ENCODE data around the gene MRPS16.
"Not testable (repeated sequence)": the region's sequence is repeated elsewhere in the genome, so short reads cannot be mapped to it uniquely, and the experiment has no call there.

Gene MRPS16

DNA sequence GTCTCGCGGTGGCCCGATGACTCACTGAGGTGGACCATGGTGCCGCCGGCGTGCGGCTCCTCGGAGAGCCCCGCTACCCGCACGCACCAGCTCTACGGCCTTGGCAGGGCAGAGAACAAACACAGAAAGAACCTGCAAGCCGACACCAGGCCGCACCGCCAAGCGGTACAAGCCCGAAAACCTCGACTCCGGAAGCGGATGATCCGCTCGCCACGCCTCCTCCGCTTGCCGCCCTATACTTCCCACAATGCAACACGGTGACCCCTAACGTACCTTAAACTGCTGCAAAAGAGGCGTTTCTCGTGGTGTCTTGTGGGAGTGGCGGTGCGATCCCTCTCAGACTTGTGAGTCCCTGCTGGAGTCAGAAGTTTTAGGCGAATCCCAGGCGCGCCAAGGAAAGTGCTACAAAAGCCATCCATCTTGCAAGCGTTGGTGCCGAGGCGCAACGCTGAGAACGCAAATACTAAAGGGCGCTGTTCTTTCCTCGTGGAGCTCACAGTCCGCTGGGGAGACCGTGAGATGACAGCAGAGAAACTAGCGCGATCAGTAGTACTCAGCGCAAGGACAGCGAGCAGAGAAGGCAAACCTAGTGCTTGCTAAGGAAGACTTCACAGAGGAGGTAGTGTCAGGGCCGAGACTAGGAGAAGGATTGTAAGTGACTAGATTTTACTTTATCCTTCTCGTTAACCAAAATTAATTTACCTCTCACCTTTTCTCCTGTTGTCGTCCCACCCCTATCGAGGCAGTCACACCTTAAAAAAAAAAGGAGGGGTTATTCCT is at the start of gene MRPS16:
Gene MRPS16 (minus strand): TSS at position 200 of the 780 bp plus-strand sequence. CDS start 162 bp downstream, at position 38.
- peak; percentile 91 for DNase-seq

DNA sequence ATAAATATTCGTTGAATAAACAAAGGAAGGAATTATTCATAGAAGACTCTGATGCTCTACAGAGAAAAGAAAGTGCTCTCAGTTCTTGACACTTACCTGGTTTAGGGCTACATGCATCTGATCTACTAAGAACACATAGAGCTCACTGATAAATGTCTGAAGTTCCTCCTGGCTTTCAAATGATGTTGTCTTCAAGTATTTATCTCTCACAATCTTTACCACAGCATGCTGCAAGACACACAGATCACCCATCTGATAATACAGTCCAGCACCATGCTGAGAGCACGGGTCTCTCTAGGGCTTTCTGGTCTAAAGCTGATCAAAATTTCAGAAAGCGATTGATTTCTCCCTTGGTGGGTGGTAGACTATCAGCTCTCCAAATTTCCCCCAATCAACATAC is 44.5 kb upstream of the MRPS16 start:
- no peak for DNase-seq

DNA sequence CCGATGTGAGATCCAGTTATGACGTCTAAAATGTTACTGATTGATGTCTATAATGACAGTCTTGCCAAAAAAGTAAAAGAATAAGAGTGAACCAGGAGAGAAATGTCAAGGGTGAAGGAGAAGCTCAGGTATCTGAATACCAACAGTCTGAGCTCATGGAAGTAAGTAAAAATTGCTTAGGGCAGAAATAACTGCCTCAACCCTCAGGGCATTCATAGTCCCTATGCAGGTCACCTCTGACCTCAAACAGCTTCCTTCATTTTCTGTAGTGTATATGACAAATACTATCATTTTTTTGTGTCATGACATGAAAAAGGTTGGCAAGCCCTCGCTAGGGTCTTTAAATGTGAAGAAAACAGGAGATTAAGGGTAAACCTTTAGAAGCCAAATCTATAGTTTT is 41.0 kb upstream of the MRPS16 start:
- no peak for DNase-seq

DNA sequence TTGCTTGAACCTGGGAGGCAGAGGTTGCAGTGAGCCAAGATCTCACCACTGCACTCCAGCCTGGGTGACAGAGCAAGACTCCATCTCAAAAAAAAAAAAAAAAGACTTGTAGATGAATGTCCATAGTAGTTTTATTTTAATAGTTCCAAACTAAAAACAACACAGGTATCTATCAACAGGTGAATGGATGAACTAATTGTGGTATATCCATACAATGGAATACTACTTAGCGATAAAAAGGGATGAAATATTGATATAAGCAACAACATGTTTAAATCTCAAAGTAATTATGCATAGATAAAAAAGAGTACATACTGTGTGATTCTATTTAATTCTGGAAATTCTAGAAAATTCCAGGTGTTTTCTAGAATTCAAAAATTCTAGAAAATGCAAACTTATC is 37.5 kb upstream of the MRPS16 start:
- DNase-seq = no peak

DNA sequence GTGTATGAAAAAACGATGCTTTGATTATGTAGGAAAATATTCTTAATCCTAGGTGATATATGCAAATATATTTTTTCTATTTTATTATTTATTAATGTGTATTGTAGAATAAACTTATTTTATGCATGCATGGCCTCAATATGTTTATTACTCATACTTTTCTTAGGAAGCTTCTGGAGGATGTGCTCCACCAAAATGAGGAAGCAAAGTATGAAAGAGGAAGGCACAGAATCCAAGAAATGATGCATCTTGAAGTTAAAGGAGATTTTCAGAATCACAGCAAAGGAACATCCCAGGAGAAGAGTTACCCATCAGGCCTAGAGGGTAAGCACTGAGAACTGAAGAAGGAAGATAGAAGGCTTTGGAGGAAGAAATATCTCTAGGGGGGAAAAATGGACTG is 35.0 kb upstream of the MRPS16 start:
- DNase-seq = no peak

DNA sequence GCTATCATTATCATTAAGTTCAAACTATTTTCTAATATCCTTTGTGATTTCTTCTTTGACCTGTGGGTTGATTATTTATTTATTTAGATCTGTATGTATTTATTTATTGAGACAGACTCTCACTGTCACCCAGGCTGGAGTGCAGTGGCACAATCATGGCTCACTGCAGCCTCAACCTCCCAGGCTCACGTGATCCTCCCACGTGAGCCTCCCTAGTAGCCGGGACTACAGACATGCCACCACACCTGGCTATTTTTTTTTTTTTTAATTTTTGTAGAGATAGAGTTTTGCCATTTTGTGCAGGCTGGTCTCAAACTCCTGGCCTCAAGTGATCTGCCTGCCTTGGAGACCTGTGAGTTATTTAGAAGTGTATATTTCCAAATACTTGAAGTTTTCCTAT is 28.7 kb upstream of the MRPS16 start:
- no peak for DNase-seq

DNA sequence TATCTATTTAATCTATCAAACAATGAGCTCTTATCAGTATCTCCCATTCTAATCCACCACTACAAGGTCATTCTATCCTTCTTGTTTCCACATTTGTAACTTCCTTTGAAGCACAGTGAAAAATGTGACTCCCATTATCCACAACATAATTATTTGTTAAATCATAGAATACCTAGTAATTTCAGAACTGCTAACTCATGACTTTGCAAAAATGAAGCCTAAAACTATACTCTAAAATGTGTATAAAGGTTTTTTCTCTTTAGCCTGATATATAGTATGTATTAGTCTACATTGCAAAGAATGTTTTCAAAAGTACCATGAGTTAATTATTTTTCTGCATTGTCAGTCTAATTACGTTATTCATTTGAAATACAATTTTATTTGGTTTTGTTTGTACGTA is 12.0 kb upstream of the MRPS16 start:
- DNase-seq = no peak

DNA sequence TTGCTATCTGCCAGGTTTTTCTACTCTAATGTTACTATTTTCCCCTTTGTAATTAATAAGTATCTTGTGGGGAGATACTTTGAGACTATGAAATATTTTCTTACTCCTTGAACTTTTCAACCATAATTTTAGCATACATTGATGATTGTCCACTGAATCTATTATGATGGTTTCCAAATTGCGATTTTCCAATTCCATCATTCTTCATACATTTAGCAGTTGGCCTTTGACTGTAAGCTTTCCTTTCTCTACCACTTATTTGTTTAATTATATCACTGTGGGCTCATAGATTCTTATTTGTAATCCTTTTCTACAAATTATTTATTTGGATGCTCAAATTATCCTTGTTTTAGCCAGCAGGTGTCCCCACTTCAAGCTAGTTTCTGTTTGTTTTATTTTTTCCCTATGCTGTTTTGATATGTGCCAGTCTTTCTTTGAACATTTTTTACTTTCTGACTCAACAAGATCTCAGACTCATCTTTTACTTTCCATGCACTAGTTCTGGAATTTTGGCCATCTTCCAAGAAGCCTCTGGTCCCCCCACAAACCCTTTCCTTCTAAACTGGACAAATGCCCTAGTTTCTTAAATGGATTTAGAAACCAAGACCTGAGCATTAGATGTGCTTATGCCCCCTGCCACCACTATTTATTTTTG is 11.4 kb upstream of the MRPS16 start:
- DNase-seq = no peak

DNA sequence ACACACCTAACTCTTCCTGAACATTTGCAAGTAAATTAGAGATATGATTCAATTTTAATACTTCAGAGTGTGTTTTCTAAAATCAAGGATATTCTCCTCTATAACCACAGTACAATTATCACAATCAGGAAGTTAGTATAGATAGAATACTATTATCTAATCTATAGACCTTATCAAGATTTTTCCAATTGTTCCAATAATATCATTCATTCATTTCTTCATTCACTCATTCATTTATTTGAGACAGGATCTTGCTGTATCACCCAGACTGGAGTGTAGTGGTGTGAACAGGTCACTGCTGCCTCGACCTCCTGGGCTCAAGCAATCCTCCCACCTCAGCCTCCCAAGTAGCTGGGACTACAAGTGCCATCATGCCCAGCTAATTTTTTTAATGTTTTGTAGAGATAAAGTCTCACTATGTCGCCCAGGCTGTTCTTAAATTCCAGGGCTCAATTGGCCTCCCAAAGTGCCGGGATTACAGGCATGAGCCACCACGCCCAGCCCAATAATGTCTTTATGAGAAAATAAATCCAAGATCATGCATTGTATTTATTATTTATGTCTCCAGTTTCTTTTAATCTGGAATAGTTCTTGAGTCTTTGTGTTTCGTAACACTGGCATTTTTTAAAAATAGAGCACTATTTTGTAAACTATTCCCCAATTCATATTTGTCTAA is 10.6 kb upstream of the MRPS16 start:
- DNase-seq = no peak

DNA sequence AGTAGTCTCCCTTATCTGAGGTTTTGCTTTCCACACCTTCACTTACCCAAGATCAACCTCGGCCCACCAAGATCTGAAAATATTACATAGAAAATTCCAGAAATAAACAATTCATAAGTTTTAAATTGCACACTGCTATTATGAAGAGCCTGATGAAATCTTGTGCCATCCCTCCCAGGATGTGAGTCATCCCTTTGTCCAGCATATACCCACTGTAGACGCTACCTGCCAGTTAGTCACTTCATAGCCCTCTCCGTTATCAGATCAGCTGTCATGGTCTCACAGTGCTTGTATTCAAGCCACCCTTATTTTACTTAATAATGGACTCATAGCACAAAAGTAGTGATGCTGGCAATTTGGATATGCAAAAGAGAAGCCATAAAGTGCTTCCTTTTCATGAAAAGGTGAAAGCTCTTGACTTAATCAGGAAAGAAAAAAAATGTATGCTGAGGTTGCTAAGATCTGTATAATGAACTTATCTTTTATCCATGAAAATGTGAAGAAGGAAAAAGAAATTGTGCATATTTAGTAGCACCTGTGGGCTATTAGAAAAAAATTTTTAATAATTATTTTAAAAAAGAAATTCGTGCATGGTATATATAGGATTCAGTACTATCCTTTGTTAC is 9.8 kb upstream of the MRPS16 start:
- DNase-seq = no peak

DNA sequence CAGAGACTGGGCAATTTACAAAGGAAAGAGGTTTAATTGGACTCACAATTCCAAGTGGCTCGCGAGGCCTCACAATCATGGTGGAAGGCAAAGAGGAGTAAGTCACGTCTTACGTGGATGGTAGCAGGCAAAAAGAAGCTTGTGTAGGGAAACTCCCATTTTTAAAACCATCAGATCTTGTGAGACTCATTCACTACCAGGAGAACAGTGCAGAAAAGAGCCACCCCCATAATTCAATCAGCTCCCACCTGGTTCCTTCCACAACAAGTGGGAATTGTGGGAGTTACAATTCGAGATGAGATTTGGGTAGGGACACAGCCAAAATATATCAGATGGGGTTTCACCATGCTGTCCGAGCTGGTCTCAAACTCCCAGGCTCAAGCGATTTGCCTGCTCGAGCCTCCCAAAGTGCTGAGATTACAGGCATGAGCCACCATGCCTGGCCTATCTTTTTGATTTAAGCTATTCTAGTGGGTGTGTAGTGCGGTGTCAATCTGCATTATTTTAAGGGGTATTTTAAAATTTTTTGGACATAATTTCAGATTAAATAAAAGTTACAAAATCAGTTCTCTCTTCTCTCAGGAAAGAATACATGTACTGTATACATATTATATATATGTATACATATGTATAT is 9.0 kb upstream of the MRPS16 start:
- no peak for DNase-seq

DNA sequence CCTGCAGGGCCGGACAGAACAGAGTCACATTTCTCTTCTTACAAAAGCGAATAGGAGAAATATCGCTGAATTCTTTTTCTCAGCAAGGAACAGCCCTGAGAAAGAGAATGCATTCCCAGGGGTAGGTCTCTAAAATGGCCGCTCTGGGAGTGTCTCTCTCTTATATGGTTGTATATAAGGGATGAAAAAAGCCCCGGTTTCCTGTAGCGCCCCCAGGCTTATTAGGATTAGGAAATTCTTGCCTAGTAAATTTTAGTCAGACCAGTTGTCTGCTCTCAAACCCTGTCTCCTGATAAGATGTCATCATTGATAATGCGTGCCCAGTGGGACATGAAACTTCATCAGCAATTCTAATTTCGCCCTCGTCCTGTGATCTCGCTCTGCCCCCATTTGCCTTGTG is 6.2 kb upstream of the MRPS16 start:
- DNase-seq = not testable (repeated sequence)

DNA sequence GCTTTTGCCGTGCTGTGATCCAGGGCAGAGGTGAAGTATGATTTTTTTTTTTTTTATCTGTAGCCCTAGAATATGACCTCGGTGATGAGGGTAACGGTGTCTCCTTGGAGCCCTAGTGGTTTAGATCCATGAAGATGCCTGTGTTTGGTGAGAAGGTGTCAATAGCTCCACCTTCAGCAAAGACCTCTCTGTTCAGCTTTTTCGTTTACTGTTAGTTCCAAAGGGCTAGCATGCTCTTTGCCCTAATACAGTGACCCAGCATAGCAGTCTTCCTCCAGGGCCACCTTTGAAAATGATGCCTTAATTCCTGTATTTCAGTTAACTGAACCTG is 746 bp upstream of the MRPS16 start:
- DNase-seq = no peak

DNA sequence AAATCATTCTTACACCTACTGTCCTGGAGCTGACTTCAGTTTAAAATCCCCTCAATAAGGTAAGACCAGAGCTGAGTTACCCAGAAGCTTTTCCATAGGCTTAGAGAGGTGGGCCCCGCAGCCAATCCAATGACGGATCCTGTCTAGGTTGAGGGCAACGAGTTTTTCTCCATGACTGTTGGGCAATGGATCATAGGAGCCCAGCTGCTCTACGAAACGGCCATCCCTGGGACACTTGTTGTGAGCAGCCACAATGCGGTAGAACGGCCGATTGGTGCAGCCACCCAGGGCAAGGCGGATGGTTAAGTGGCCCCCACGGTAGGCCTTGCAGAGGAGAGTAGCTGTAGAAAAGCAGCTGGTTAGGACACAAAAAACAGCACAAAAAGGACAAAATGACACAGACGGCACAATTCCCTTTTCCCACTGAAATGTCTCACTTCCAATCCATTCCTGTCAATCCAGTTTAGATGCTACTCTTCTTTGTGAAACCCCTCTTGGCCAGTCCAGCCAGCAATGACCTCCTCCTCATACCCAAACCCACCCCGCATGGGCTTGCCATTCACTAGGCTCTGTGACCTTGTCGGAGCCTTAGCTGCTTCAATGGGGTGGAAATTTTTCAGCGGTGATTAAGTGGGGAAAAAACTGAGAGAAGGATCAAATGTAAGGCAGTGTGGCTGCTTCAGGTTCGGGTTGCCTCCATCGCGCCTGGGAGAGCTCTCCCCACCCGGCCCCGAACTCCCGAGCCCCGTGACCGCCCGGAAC is 580 bp downstream of the MRPS16 start:
- DNase-seq = no peak

DNA sequence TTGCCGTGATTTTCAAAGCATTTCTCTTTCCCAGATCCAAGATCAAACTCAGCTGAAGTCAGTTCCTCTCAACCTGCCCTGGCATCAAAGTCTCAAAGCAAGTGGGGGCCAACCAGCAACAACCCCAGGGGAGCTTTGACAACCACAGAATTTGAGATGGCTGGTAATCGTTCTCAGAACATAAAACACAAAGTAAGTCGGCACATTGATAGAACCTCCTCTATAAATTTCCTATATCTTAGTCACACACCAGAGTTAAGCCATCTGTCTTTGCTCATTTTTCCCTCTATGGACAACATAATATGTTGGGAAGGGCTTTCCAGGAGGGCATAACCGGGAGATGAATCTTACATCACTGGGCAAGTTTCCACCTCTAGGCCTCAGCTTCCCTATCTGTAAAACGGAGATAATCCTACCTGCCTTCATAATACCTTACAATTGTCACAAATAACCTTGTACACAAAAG is 4.2 kb downstream of the MRPS16 start:
- no peak for DNase-seq

DNA sequence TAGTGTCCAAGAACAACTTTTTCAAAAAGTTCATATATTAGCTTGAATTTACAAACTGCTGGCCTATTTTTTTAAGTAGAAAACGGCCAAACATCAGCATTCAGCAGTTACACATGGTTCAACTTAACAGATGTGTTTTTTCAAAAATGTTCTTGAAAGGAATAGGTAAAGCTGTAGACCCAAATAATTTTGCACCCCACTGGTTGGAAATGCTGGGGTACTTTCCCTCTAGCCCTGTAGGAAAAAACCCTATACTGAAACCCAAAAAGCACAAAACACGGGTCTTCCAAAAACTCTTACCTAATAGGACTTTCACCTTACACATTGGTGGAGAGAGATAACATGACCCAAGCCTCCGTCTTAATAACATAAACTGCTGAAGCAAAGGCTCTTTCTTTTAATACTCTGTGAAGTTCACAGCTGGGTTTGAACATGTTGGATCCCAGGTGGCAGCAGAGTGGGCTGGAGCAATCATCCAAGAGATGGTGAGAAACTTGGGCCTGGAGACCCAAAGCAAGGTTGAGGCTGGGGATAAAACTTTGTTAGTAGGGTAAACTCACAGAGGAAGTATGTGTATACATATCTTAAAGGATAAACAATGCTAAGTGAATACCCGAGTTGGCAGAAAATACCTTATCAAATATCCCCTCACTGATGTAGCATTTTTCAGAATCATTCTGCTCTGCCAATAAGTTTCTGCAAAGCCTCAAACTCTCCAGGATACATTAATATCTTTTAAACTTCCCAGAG is 4.8 kb downstream of the MRPS16 start:
- no peak for DNase-seq

DNA sequence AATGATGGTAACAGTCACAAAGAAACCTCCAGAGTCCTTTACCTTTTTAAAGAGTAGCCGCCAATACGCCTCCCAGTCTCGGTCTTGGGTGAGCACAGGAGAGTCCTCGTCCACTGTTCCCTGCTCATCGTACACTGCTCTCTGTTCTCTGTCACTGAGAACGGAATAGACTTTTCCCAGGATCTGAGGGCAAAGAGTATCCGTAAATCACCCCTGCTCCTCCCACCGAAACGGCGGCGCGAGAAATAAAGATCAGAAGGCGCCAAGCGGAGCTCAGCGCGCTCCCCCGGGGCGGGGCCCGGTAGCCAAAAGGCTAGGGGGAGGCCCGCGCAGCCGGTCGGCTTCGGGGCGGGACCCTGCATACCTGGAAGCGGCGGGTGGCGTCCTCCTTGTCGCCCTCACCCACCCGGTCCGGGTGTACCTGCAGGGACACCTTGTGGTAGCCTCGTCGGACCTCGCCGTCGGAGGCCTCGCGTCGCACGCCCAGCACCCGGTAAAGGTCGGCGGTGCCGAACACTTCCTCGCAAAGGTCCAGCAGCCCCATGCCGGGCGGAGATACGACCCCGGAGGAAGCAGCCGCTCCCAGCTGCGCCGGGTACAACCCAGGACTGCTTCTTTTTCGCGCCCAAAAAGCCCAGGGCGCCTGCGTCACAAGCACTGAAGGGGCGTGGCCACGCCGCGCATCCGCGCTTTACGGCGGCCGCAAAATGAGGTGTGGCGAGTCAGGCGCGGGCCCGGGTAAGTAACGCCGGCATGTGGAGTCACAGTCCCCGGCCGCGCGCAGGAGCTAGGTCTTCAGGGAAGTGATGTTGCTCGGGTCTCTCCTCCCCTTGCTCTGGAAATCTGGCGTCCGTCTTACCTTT is 5.6 kb downstream of the MRPS16 start, which contains the start of gene DNAJC9:
Gene DNAJC9 (minus strand): TSS at position 610 of the 863 bp plus-strand sequence. CDS start 66 bp downstream, at position 544.
- peak; percentile 84 for DNase-seq

DNA sequence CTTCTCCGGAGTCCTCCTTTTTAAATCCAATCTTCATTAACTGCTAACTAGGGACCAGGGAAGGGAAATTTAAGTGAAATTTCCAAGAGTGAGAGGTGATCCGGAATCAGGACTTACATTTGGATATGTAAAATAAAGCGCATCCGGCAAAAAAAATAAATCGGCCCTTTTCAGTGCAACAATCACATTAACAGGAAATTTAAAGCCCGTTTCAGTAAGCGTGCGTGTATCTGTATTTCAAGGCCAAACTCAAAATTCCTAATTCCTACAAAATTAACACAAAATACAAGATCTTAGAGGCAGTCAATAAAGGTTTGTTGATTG is 6.2 kb downstream of the MRPS16 start:
- DNase-seq = no peak

DNA sequence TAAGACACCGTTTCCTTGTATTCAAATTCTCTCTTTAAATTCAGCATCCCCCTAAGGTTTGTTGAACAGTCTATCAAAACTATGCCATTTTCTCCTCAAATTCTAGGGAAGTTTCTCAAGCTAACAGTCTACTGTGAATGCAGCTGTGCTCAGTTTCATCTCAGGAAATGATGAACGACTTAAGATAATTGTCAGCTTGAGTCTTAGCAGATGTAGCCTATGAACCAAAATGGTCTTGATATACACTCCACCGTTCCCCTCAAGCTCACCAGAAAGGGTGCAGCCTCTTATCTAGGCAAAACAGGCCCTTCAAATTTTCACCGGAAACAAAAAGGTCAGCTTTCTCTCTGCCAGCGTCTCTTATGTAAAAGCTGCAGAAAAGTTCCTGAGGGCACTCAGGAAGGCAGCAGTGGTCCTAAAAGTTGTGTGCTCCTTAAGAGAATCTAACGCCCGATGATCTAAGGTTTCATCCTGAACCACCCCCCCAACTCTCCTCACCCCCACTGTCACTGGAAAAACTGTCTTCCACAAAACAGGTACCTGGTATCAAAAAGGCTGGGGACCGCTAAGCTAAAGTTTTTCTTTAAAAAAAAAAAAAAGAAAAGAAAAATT is 7.5 kb downstream of the MRPS16 start:
- no peak for DNase-seq

DNA sequence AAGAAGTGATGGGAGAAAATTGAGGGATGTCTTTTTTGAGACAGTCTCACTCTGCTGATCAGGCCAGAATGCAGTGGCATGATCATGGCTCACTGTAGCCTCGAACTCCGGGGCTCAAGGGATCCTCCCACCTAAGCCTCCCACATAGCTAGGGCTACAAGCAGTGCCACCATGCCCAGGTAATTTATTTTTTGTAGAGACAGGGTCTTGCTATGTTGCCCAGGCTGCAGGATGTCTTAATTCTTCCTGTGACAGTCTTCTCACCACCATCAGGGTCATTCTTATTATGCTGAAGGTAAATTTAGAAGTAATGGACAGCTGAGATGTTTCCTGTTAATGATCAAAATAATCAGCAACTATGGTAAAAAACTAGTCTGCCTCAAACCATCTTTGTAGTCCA is 12.5 kb downstream of the MRPS16 start:
- no peak for DNase-seq
